Glutamatergic neuron (in vitro differentiated cells): ENCODE measurements around the gene PKHD1. TPM values are rescaled to one million over a fixed set of nuclear protein-coding genes. Genes with fewer than 3 reads are reported as not detected.

ENCODE experiments used
- DNase-seq: peaks from one replicate; pipeline ENCODE4 v3.0.0; 2022
- H3K27ac Mint-ChIP-seq: one replicate; pipeline ENCODE4 v1.8.0; 2020; ENCODE audit warnings: mild to moderate bottlenecking, mixed read lengths, inconsistent platforms; ENCODE audit not compliant: unreplicated experiment
- H3K27me3 Mint-ChIP-seq: one replicate; pipeline ENCODE4 v1.8.0; 2020; ENCODE audit warnings: mild to moderate bottlenecking, moderate library complexity, mixed read lengths, inconsistent platforms; ENCODE audit not compliant: unreplicated experiment
- H3K36me3 Mint-ChIP-seq: one replicate; pipeline ENCODE4 v1.8.0; 2020; ENCODE audit warnings: mild to moderate bottlenecking, mixed read lengths, inconsistent platforms; ENCODE audit not compliant: unreplicated experiment
- H3K4me1 Mint-ChIP-seq: one replicate; pipeline ENCODE4 v1.8.0; 2020; ENCODE audit warnings: mild to moderate bottlenecking, low read depth, mixed read lengths, inconsistent platforms; ENCODE audit not compliant: unreplicated experiment
- H3K4me3 Mint-ChIP-seq: one replicate; pipeline ENCODE4 v1.8.0; 2020; ENCODE audit warnings: mild to moderate bottlenecking, mixed read lengths, inconsistent platforms; ENCODE audit not compliant: unreplicated experiment
- H3K9me3 Mint-ChIP-seq: one replicate; pipeline ENCODE4 v1.8.0; 2020; ENCODE audit warnings: mild to moderate bottlenecking, moderate library complexity, mixed read lengths, inconsistent platforms; ENCODE audit not compliant: unreplicated experiment
- CTCF ChIP-seq: fragments of 200-600 bp; sonication (generic); IDR thresholded peaks from one replicate; pipeline ENCODE4 v1.5.0; 2021; ENCODE audit not compliant: partially characterized antibody, unreplicated experiment
- total RNA-seq: library from RNA; stranded (reverse); fragmentation: NEBNext Ultra II Directional; extraction: Animal tissue kit (Norgen Biotek cat#: 25700); gene quantifications from one replicate; pipeline ENCODE4 v1.2.1, GENCODE V29; 2021; ENCODE audit not compliant: unreplicated experiment

The PKHD1 gene
- total RNA-seq, 1 donor from 2014 or later: 0.02 TPM

DNA sequence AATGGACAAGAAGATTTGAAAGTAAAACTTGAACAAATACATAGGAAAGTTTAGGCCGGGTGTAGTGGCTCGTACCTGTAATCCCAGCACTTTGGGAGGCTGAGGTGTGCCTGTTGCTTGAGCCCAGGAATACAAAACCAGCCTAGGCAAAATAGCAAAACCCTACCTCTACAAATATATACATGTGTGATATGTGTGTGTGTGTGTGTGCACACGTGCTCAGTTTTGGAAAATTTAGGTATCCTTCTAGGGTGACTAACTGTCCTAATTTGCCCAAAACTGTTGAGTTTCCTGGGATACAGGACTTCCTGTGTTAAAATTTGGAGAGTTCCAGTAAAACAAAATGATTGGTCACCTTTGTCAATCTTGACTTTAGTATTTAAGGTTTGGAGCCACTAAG is 503.2 kb downstream of the PKHD1 start:
- DNase-seq: no peak
- Mint-ChIP-seq H3K4me1 (no peaks in the 10 kb centered on the region), H3K36me3 (no peaks in the 10 kb centered on the region), H3K9me3 (no peaks in the 10 kb centered on the region), H3K4me3 (no peak overlapping the region), H3K27me3 (no peaks in the 10 kb centered on the region), H3K27ac (no peak overlapping the region)
- TF ChIP-seq CTCF: no peak

DNA sequence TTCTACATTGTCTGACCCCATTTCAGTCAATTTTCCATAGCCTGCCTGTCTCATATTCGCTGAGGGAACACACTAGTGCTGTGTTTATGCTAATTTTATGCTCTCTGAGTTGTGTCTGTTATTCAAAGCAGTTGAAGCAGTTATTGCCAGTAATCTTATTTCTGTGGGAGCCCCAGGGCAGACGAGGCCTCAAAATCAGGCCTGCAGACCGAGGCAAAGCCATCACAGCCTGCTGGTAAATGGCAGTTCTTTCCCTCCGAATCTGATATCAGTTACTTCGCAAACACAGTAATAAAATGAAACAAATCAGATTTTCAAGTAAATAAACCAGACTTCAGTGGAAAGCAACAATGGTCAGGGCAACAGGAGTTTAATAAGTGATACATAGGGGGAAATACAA is 508.4 kb downstream of the PKHD1 start:
- H3K27ac Mint-ChIP-seq: no peak overlapping the region
- H3K4me1 Mint-ChIP-seq: no peaks in the 10 kb centered on the region
- no peak for DNase-seq
- peaks cover 2% of the 10 kb centered on the region for H3K9me3 Mint-ChIP-seq
- no peaks in the 10 kb centered on the region for H3K27me3 Mint-ChIP-seq
- no peaks in the 10 kb centered on the region for H3K36me3 Mint-ChIP-seq
- no peak overlapping the region for H3K4me3 Mint-ChIP-seq
- no peak for TF ChIP-seq CTCF

DNA sequence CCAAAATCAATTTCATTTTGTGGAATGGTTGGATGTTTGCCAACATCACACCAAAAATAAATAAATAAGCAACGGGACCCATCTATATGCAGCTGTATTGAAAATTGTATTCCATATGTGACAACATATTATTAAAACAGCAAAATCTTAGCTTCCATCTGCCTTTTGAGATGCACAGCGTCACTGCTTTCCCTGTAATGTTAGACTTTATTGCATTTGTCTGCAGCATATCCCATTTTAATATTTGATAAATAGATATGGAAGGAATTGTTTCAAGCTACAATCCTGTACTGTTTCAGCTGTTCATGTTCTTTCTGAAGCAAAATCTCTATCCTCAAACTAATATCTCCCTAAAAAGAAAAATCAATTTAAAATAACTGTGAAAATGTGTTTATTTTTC is 509.1 kb downstream of the PKHD1 start:
- TF ChIP-seq CTCF: no peak
- no peaks in the 10 kb centered on the region for H3K27me3 Mint-ChIP-seq
- peaks cover 2% of the 10 kb centered on the region for H3K9me3 Mint-ChIP-seq
- DNase-seq: no peak
- H3K4me1 Mint-ChIP-seq: no peaks in the 10 kb centered on the region
- H3K36me3 Mint-ChIP-seq: no peaks in the 10 kb centered on the region
- H3K27ac Mint-ChIP-seq: no peak overlapping the region
- H3K4me3 Mint-ChIP-seq: no peak overlapping the region

- TF ChIP-seq CTCF: no peak
- no peaks in the 10 kb centered on the region for H3K27me3 Mint-ChIP-seq
- no peak overlapping the region for H3K27ac Mint-ChIP-seq
- H3K36me3 Mint-ChIP-seq: no peaks in the 10 kb centered on the region
- H3K4me1 Mint-ChIP-seq: no peaks in the 10 kb centered on the region
- no peak overlapping the region for H3K4me3 Mint-ChIP-seq
- DNase-seq: no peak
- peaks cover 2% of the 10 kb centered on the region for H3K9me3 Mint-ChIP-seq
These were observed 513.4 kb downstream of the PKHD1 start for GRCh38 chr6:51574040-51574439.

- Mint-ChIP-seq H3K4me3 (no peak overlapping the region), H3K27me3 (no peaks in the 10 kb centered on the region), H3K4me1 (no peaks in the 10 kb centered on the region), H3K27ac (no peak overlapping the region), H3K9me3 (peaks cover 2% of the 10 kb centered on the region), H3K36me3 (no peaks in the 10 kb centered on the region)
- no peak for TF ChIP-seq CTCF
- no peak for DNase-seq
These were observed 516.2 kb downstream of the PKHD1 start for GRCh38 chr6:51571168-51571567.
